ENCODE results near the gene MDP1. TPM values are rescaled to one million over a fixed set of nuclear protein-coding genes. Genes with fewer than 3 reads are reported as not detected.
A peak's percentile ranks its signal among the peaks of the same experiment; 100 is the strongest.

Gene MDP1
- total RNA-seq, 2 donors from 2014 or later, result 19.1 to 25.5 TPM

DNA sequence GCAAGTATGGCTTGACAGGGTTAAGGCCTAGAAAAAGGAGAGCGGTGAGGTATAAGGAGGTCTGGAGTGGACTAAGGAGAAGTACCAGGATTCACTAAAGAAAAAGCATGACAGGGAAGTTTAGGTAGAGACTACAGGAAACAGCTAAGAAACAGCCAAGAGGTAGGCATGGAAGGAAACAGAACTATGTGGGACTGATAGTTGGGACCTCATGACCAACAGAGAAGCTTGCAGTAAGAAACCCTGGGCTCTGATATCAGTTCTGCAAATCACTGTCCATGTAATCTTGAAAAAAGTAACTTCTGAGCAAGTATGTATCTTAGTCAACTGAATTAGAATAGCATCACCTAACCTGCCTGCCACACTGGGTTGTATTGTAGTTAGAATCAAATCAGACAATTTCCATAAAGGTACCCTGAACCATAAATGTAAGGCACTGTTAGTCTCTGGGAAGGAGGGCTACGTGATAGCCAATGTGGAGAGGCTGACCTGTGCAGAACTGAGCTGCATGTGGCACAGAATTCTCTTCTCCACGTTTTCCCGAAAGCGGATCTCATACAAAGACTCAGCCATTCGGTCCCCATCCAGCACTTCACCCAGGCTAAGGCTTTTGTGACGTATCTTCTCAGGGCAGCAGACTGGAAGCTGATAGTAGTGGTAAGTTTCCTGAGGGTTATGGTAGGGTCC is 21.5 kb downstream of the MDP1 start:
- Histone ChIP-seq H3K4me1 (replicated peaks) (no peaks in the 10 kb centered on the region), H3K4me3 (peak overlapping the region; percentile 56 to 85), H3K9me3 (no peaks in the 10 kb centered on the region), H3K27me3 (replicated peaks; ENCODE audit: insufficient read depth) (no peaks in the 10 kb centered on the region), H3K27ac (peak overlapping the region; percentile 89 to 92), H3K36me3 (no peaks in the 10 kb centered on the region)
- intact Hi-C loops (cut with DNase I), result no loop called here
- no peak for DNase-seq (ENCODE audit: low spot score)
- WGBS, result 81% methylated on average over 7 of the region's 7 CpGs
- TF ChIP-seq, protein P1, sequence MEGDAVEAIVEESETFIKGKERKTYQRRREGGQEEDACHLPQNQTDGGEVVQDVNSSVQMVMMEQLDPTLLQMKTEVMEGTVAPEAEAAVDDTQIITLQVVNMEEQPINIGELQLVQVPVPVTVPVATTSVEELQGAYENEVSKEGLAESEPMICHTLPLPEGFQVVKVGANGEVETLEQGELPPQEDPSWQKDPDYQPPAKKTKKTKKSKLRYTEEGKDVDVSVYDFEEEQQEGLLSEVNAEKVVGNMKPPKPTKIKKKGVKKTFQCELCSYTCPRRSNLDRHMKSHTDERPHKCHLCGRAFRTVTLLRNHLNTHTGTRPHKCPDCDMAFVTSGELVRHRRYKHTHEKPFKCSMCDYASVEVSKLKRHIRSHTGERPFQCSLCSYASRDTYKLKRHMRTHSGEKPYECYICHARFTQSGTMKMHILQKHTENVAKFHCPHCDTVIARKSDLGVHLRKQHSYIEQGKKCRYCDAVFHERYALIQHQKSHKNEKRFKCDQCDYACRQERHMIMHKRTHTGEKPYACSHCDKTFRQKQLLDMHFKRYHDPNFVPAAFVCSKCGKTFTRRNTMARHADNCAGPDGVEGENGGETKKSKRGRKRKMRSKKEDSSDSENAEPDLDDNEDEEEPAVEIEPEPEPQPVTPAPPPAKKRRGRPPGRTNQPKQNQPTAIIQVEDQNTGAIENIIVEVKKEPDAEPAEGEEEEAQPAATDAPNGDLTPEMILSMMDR (IDR thresholded peaks at IDR 0.05), result no peak
- no peak for TF ChIP-seq POLR2AphosphoS5 (IDR thresholded peaks at IDR 0.05)
- no peak for TF ChIP-seq POLR2A (IDR thresholded peaks at IDR 0.05)

DNA sequence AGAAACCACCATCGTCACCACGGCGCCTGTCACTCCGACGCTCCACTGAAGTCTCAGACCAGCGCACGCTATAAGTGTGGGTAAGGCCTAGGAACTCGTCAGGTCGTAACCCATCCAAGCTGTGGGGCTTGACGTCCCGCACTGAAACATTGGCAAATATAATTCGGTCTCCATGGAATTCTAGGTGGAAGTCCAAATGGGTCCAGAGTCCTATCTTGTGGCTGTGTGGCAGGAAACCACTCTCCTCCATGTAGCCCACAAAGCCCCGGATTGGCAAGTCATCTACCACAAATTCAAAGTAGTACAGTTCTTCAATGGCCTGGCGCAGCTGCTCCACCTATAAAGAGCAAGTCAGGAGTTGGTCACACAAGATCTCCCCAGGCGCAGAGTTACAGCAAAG is 22.9 kb downstream of the MDP1 start:
- DNase-seq (ENCODE audit: low spot score), result no peak
- Histone ChIP-seq H3K4me1 (replicated peaks) (no peaks in the 10 kb centered on the region), H3K36me3 (no peaks in the 10 kb centered on the region), H3K9me3 (no peaks in the 10 kb centered on the region), H3K27ac (no peak overlapping the region), H3K27me3 (replicated peaks; ENCODE audit: insufficient read depth) (no peaks in the 10 kb centered on the region), H3K4me3 (no peak overlapping the region)
- no peak for TF ChIP-seq POLR2AphosphoS5 (IDR thresholded peaks at IDR 0.05)
- TF ChIP-seq, protein P1 (IDR thresholded peaks at IDR 0.05), result no peak
- no peak for TF ChIP-seq POLR2A (IDR thresholded peaks at IDR 0.05)
- intact Hi-C loops (cut with DNase I), result no loop called here
- 95% methylated on average over 15 of the region's 15 CpGs for WGBS

DNA sequence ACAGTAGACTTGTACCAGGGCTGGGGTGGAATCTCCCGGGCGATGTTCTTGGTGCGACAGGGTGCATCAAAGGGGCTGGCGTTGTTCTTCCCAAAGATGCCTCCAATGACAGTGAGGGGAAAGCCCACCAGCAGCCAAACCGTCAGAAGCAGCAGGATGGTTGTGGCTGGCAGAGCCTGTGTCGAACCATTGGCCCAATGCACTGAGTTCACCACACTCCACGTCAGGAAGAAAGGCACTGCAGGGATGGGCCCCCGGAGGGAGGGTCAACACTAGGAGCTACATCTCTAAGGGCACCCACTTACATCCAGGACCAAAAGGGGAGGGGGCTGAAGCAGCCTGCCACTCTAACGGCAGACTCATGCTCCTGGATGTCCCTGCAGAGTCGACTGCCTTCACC is 25.4 kb downstream of the MDP1 start:
- no peak for TF ChIP-seq POLR2A (IDR thresholded peaks at IDR 0.05)
- TF ChIP-seq, protein P1 (IDR thresholded peaks at IDR 0.05), result no peak
- no peak for TF ChIP-seq POLR2AphosphoS5 (IDR thresholded peaks at IDR 0.05)
- DNase-seq (ENCODE audit: low spot score), result no peak
- intact Hi-C loops (cut with DNase I), result no loop called here
- 92% methylated on average over 10 of the region's 10 CpGs for WGBS
- H3K4me3 ChIP-seq, result no peak overlapping the region
- H3K27ac ChIP-seq, result no peak overlapping the region
- no peaks in the 10 kb centered on the region for H3K9me3 ChIP-seq
- H3K4me1 ChIP-seq (replicated peaks), result peaks cover 4% of the 10 kb centered on the region
- H3K36me3 ChIP-seq, result peaks cover 0 to 10% of the 10 kb centered on the region in 2 donors
- H3K27me3 ChIP-seq (replicated peaks; ENCODE audit: insufficient read depth), result no peaks in the 10 kb centered on the region

DNA sequence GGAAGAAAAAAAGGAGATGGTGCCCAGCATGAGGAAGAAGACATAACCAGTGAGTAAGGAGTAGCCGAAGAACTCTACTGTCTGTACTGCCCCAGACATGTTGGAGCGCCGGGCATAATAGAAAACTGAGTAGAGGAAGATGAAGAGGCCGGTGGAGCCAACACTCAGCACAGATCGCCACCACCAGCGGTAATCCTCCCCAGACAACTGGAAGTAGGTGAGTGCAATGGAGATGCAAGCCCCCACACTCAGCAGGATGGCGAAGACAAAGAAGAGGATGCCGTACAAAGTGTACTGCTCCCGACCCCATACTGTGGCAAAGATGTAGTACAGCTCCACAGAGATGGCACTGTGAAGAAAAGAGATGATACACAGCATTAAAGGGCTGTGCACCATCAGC is 26.4 kb downstream of the MDP1 start:
- 93% methylated on average over 9 of the region's 9 CpGs for WGBS
- TF ChIP-seq POLR2A (IDR thresholded peaks at IDR 0.05) (no peak), POLR2AphosphoS5 (IDR thresholded peaks at IDR 0.05) (no peak)
- TF ChIP-seq, protein P1 (IDR thresholded peaks at IDR 0.05), result no peak
- intact Hi-C loops (cut with DNase I), result no loop called here
- Histone ChIP-seq H3K27me3 (replicated peaks; ENCODE audit: insufficient read depth) (no peaks in the 10 kb centered on the region), H3K27ac (no peak overlapping the region), H3K4me1 (replicated peaks) (peaks cover 4% of the 10 kb centered on the region), H3K36me3 (peaks cover 0 to 17% of the 10 kb centered on the region in 2 donors), H3K9me3 (no peaks in the 10 kb centered on the region), H3K4me3 (no peak overlapping the region)
- DNase-seq (ENCODE audit: low spot score), result no peak

DNA sequence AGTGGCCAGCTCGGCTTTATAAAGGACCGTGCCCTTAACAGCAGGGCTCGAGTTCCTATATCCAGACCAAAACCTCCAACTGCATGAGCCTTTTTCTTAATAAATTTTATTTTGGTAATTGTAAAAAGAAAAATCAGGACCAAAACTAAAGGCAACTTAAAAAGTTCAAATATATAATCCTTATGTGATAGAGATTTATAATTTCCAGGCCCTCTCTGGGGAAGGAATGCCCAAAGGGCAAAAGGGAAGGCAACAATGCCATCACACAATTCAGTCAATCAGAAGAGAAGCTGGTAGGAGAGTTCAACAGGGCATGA is 26.8 kb downstream of the MDP1 start:
- Histone ChIP-seq H3K4me1 (replicated peaks) (peaks cover 4% of the 10 kb centered on the region), H3K27me3 (replicated peaks; ENCODE audit: insufficient read depth) (no peaks in the 10 kb centered on the region), H3K9me3 (no peaks in the 10 kb centered on the region), H3K4me3 (no peak overlapping the region), H3K36me3 (peaks cover 0 to 22% of the 10 kb centered on the region in 2 donors), H3K27ac (peak overlapping the region in 1 of 2 donors; percentile 76)
- 2% methylated on average over 3 of the region's 3 CpGs for WGBS
- DNase-seq (ENCODE audit: low spot score), result no peak
- TF ChIP-seq POLR2AphosphoS5 (IDR thresholded peaks at IDR 0.05) (no peak), POLR2A (IDR thresholded peaks at IDR 0.05) (no peak)
- TF ChIP-seq, protein P1 (IDR thresholded peaks at IDR 0.05), result no peak
- intact Hi-C loops (cut with DNase I), result no loop called here

All from prostate gland (tissue), 2 donors.